IMR-90 (cell line): Measurements from ENCODE around the gene CYFIP2. TPM values are rescaled to one million over a fixed set of nuclear protein-coding genes. Genes with fewer than 3 reads are reported as not detected.

Experiments used
- ATAC-seq: fragments of 200-7000 bp; cut with Tn5 transposase; 2 replicates; pipeline ENCODE4 v1.9.1; 2020; ENCODE audit warnings: low read depth, mild to moderate bottlenecking, moderate library complexity
- BruUV-seq: library from RNA; stranded (reverse); fragments of 400-500 nt; replicated peaks from 2 replicates; lab custom pipeline; 2021; lab: Mats Ljungman, UMichigan
- CTCF ChIA-PET: fragments of 300-600 bp; formaldehyde crosslinking; extraction: SDS; loops from one replicate; lab custom pipeline; 2021; ENCODE audit warnings: antibody characterized with exemption; lab: Yijun Ruan, JAX
- POLR2A ChIA-PET: fragments of 300-600 bp; sonication (Branson Sonifier 250); formaldehyde crosslinking; loops from one replicate; lab custom pipeline; 2022; ENCODE audit warnings: antibody characterized with exemption; ENCODE audit not compliant: unreplicated experiment; lab: Charles Lee
- DNase-seq: peaks from one replicate; pipeline ENCODE4 v3.0.0; 2013
- H2AFZ ChIP-seq: replicated peaks from 2 replicates; pipeline ENCODE3; 2013; ENCODE audit warnings: low read length, mild to moderate bottlenecking; ENCODE audit not compliant: poor library complexity
- H2AK5ac ChIP-seq: 2 replicates; pipeline ENCODE4 v1.6.1; 2013; ENCODE audit warnings: low read depth, low read length, inconsistent platforms
- H2AK9ac ChIP-seq: replicated peaks from 2 replicates; pipeline ENCODE3; 2013; ENCODE audit warnings: mild to moderate bottlenecking, low read depth, low read length, moderate library complexity; ENCODE audit not compliant: poor library complexity
- H2BK120ac ChIP-seq: 2 replicates; pipeline ENCODE4 v1.6.1; 2013; ENCODE audit warnings: low read depth, low read length, inconsistent platforms
- H2BK15ac ChIP-seq: 3 replicates; pipeline ENCODE4 v1.6.1; 2013; ENCODE audit warnings: low read depth, low read length, inconsistent platforms
- H2BK20ac ChIP-seq: 2 replicates; pipeline ENCODE4 v1.6.1; 2013; ENCODE audit warnings: low read depth, mild to moderate bottlenecking, inconsistent platforms, low read length, moderate library complexity
- H2BK5ac ChIP-seq: 2 replicates; pipeline ENCODE4 v1.6.1; 2013; ENCODE audit warnings: mild to moderate bottlenecking, low read depth, low read length, inconsistent platforms; ENCODE audit not compliant: poor library complexity, severe bottlenecking
- H3K14ac ChIP-seq: replicated peaks from 2 replicates; pipeline ENCODE4 v1.6.1; 2013; ENCODE audit warnings: low read depth, low read length, inconsistent platforms
- H3K18ac ChIP-seq: 2 replicates; pipeline ENCODE4 v1.6.1; 2013; ENCODE audit warnings: low read depth, low read length, control low read depth
- H3K23ac ChIP-seq: 2 replicates; pipeline ENCODE4 v1.6.1; 2013; ENCODE audit warnings: low read depth, low read length, inconsistent platforms
- H3K27ac ChIP-seq: 2 replicates; pipeline ENCODE4 v1.5.1; 2013; ENCODE audit warnings: mild to moderate bottlenecking, control low read depth, low read length; ENCODE audit not compliant: insufficient read depth
- H3K27me3 ChIP-seq: 2 replicates; pipeline ENCODE4 v1.6.1; 2013; ENCODE audit warnings: low read length; ENCODE audit not compliant: control insufficient read depth, insufficient read depth
- H3K36me3 ChIP-seq: 2 replicates; pipeline ENCODE4 v1.6.1; 2013; ENCODE audit warnings: low read length, mixed read lengths; ENCODE audit not compliant: control insufficient read depth, insufficient read depth
- H3K4ac ChIP-seq: 2 replicates; pipeline ENCODE4 v1.6.1; 2013; ENCODE audit warnings: low read depth, low read length, inconsistent platforms
- H3K4me1 ChIP-seq: 2 replicates; pipeline ENCODE4 v1.6.1; 2013; ENCODE audit warnings: low read length, mixed read lengths; ENCODE audit not compliant: control insufficient read depth, insufficient read depth
- H3K4me2 ChIP-seq: 2 replicates; pipeline ENCODE4 v1.6.1; 2013; ENCODE audit warnings: low read depth, mild to moderate bottlenecking, control low read depth, low read length, moderate library complexity
- H3K4me3 ChIP-seq: 2 replicates; pipeline ENCODE4 v1.5.1; 2013; ENCODE audit warnings: low read depth, mild to moderate bottlenecking, control low read depth, low read length, moderate library complexity; ENCODE audit not compliant: insufficient read depth
- H3K56ac ChIP-seq: 2 replicates; pipeline ENCODE4 v1.6.1; 2013; ENCODE audit warnings: low read length, inconsistent platforms; ENCODE audit not compliant: insufficient read depth; ENCODE audit errors: extremely low read depth
- H3K79me1 ChIP-seq, 2 experiments: 2 replicates each; pipeline ENCODE4 v1.6.1; 2013; ENCODE audit warnings: low read length in 2 of 2, inconsistent platforms in 1 of 2, low read depth in 1 of 2
- H3K9ac ChIP-seq: 2 replicates; pipeline ENCODE4 v1.6.1; 2013; ENCODE audit warnings: low read depth, low read length, control low read depth
- H3K9me1 ChIP-seq: 2 replicates; pipeline ENCODE4 v1.6.1; 2013; ENCODE audit warnings: low read length, inconsistent platforms; ENCODE audit not compliant: insufficient read depth
- H3K9me3 ChIP-seq: 2 replicates; pipeline ENCODE4 v1.6.1; 2013; ENCODE audit warnings: low read length; ENCODE audit not compliant: control insufficient read depth, insufficient read depth
- H4K20me1 ChIP-seq: 2 replicates; pipeline ENCODE4 v1.6.1; 2013; ENCODE audit warnings: low read length, inconsistent platforms; ENCODE audit not compliant: insufficient read depth
- H4K5ac ChIP-seq: 2 replicates; pipeline ENCODE4 v1.6.1; 2013; ENCODE audit warnings: mild to moderate bottlenecking, low read depth, low read length, control low read depth
- H4K8ac ChIP-seq, 2 experiments: 2 replicates each; pipeline ENCODE4 v1.6.1; 2013; ENCODE audit warnings: low read depth in 2 of 2, low read length in 2 of 2, control low read depth in 1 of 2, inconsistent platforms in 1 of 2
- H4K91ac ChIP-seq: 2 replicates; pipeline ENCODE4 v1.6.1; 2013; ENCODE audit warnings: low read depth, low read length, inconsistent platforms; ENCODE audit not compliant: insufficient read depth
- BHLHE40 ChIP-seq: fragments of 150-350 bp; IDR thresholded peaks from 2 replicates; pipeline ENCODE4 v1.6.1; 2016; ENCODE audit warnings: mild to moderate bottlenecking, low read depth, low read length
- CEBPB ChIP-seq: IDR thresholded peaks from 2 replicates; pipeline ENCODE4 v1.6.1; 2012; ENCODE audit warnings: low read depth, low read length, improper control_type of control experiment
- CHD1 ChIP-seq: IDR thresholded peaks from 2 replicates; pipeline ENCODE4 v1.6.1; 2012; ENCODE audit warnings: low read depth, low read length, improper control_type of control experiment
- CTCF ChIP-seq: conservative IDR thresholded peaks from 2 replicates; pipeline ENCODE4 v1.5.1; 2012; ENCODE audit warnings: mild to moderate bottlenecking, low read depth, low read length, improper control_type of control experiment
- FOS ChIP-seq: fragments of 150-350 bp; IDR thresholded peaks from 2 replicates; pipeline ENCODE4 v1.6.1; 2016; ENCODE audit warnings: low read depth, low read length
- MAFK ChIP-seq: IDR thresholded peaks from 2 replicates; pipeline ENCODE4 v1.6.1; 2012; ENCODE audit warnings: low read depth, low read length, improper control_type of control experiment
- MAZ ChIP-seq: IDR thresholded peaks from 2 replicates; pipeline ENCODE4 v1.6.1; 2012; ENCODE audit warnings: low read depth, mild to moderate bottlenecking, low read length, improper control_type of control experiment, moderate library complexity, borderline replicate concordance
- MXI1 ChIP-seq: IDR thresholded peaks from 2 replicates; pipeline ENCODE4 v1.6.1; 2012; ENCODE audit warnings: low read depth, mild to moderate bottlenecking, low read length, moderate library complexity, borderline replicate concordance
- NFE2L2 ChIP-seq: fragments of 150-350 bp; IDR thresholded peaks from 2 replicates; pipeline ENCODE4 v1.6.1; 2016; ENCODE audit warnings: low read depth, mild to moderate bottlenecking, low read length
- POLR2A ChIP-seq: IDR thresholded peaks from 2 replicates; pipeline ENCODE4 v1.6.1; 2012; ENCODE audit warnings: mild to moderate bottlenecking, low read depth, low read length
- RAD21 ChIP-seq: IDR thresholded peaks from 2 replicates; pipeline ENCODE4 v1.6.1; 2012; ENCODE audit warnings: low read length, improper control_type of control experiment
- RCOR1 ChIP-seq: IDR thresholded peaks from 2 replicates; pipeline ENCODE4 v1.6.1; 2012; ENCODE audit warnings: mild to moderate bottlenecking, low read length, improper control_type of control experiment; ENCODE audit not compliant: insufficient replicate concordance
- RFX5 ChIP-seq: IDR thresholded peaks from 2 replicates; pipeline ENCODE4 v1.8.0; 2012; ENCODE audit warnings: low read depth, mild to moderate bottlenecking, low read length, moderate library complexity
- SMC3 ChIP-seq: fragments of 150-350 bp; IDR thresholded peaks from 2 replicates; pipeline ENCODE4 v1.6.1; 2016; ENCODE audit warnings: low read depth, mild to moderate bottlenecking, antibody characterized with exemption, low read length, moderate library complexity
- USF2 ChIP-seq: fragments of 150-350 bp; IDR thresholded peaks from 2 replicates; pipeline ENCODE4 v1.6.1; 2017; ENCODE audit warnings: mild to moderate bottlenecking, antibody characterized with exemption, low read length, low read depth
- WGBS, 2 experiments: methylation state at CpG; one replicate each; pipeline versions ENCODE4 v1.1.5 to v1.1.7; 2013; ENCODE audit warnings: missing lambda C conversion rate in 2 of 2; ENCODE audit not compliant: insufficient read length in 1 of 2; ENCODE audit errors: extremely low coverage in 2 of 2; 5-methylcytosine and 5-hydroxymethylcytosine counted together
- dilution Hi-C: fragments of 300-500 bp; cut with HindIII; formaldehyde crosslinking; loops from one replicate; pipeline ENCODE4 v1.14.3; 2018; ENCODE audit warnings: low sequenced_read_pairs; ENCODE audit not compliant: unreplicated experiment
- in situ Hi-C: fragments of 300-500 bp; cut with MboI; formaldehyde crosslinking; loops from 3 replicates; pipeline ENCODE4 v1.14.3; 2019; ENCODE audit warnings: low sequenced_read_pairs, inconsistent platforms, mixed read lengths
- intact Hi-C: fragments of 100-400 bp; cut with micrococcal nuclease; formaldehyde crosslinking; loops from 2 replicates; pipeline ENCODE4 v1.10.0; 2022
- polyA plus RNA-seq, 3 experiments: library from polyadenylated mRNA; depleted of rRNA; stranded (reverse); fragments of >200 nt; gene quantifications; 2 replicates each; pipeline ENCODE4 v1.2.3, GENCODE V29; 2012; ENCODE audit warnings: low replicate concordance in 1 of 3
- total RNA-seq: library from RNA; depleted of rRNA; stranded (reverse); fragments of >200 nt; gene quantifications from 2 replicates; pipeline ENCODE4 v1.2.3, GENCODE V29; 2012
- TF ChIP-seq, protein P1 (sequence below): fragments of 150-350 bp; IDR thresholded peaks from 2 replicates; pipeline ENCODE4 v1.6.1; 2016; ENCODE audit warnings: low read depth, mild to moderate bottlenecking, low read length, moderate library complexity, borderline replicate concordance

Gene CYFIP2
- total and polyA plus RNA-seq, 2 of the 4 experiments (the other 2 are of a cell fraction): 6.8 to 13.4 TPM

DNA sequence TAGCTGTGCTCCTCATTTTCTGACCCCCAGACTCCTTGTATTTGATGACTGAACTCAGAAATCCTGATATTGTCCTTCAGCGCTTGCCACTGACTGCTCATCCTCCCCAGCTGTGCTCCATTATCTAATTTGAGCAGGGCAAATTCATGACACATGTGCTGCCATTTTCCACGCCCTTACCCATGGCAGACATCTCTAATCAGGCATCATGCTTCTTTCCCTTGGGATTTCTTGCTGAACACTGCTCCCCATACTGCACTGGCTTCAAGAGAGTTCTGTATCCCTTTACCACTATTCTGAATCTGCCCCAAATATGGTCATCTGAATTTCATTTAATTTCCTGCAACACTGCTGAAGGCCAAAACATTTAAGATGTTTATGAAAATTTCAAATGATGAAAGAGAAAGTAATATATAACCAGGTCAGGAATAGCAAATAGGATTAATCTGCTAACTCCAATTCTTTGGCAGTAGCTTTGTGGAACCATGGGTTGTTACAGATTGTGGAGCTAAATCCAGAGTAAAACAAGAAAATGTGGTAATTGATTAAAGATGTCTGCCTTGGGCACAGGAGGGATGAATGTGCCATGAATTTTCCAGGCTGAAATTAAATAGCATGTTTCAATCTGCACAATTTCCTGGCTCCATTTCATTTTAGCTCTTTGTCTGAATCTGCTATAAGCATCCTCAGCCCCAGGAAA is 93.6 kb downstream of the CYFIP2 start:
- no peaks in the 10 kb centered on the region for H3K4me1 ChIP-seq
- no peak overlapping the region for H3K27ac ChIP-seq
- H3K9ac ChIP-seq: no peak overlapping the region
- H2AFZ ChIP-seq: peak overlapping the region; percentile 39
- ChIA-PET CTCF (no interaction called here), POLR2A (no interaction called here)
- H3K9me3 ChIP-seq: no peaks in the 10 kb centered on the region
- H2BK15ac ChIP-seq: no peak overlapping the region
- no peaks in the 10 kb centered on the region for H4K20me1 ChIP-seq
- H2AK9ac ChIP-seq: no peak overlapping the region
- intact Hi-C loops (no loop called here), in situ Hi-C loops (loop anchor here (10.0 kb wide), 1 partner anchor 355 kb away; no protein-coding TSS in a partner anchor), dilution Hi-C loops (no loop called here)
- H2BK120ac ChIP-seq: no peak overlapping the region
- no peak overlapping the region for H3K56ac ChIP-seq
- no peak overlapping the region for H4K5ac ChIP-seq
- DNase-seq (no peak), ATAC-seq (no peak)
- no peak overlapping the region for H4K91ac ChIP-seq
- H3K18ac ChIP-seq: no peak overlapping the region
- H3K4me3 ChIP-seq: no peak overlapping the region
- no peak overlapping the region for H4K8ac ChIP-seq
- H3K27me3 ChIP-seq: no peaks in the 10 kb centered on the region
- no peak overlapping the region for H3K4me2 ChIP-seq
- H3K36me3 ChIP-seq: no peaks in the 10 kb centered on the region
- no peak overlapping the region for H2BK5ac ChIP-seq
- H3K23ac ChIP-seq: no peak overlapping the region
- TF ChIP-seq NFE2L2 (no peak), CEBPB (no peak), RFX5 (no peak), POLR2A (no peak), RAD21 (no peak), BHLHE40 (no peak), CTCF (no peak), CHD1 (no peak), MAZ (no peak), FOS (no peak), USF2 (no peak), RCOR1 (no peak), SMC3 (no peak), MXI1 (no peak), MAFK (no peak)
- TF ChIP-seq, protein P1, sequence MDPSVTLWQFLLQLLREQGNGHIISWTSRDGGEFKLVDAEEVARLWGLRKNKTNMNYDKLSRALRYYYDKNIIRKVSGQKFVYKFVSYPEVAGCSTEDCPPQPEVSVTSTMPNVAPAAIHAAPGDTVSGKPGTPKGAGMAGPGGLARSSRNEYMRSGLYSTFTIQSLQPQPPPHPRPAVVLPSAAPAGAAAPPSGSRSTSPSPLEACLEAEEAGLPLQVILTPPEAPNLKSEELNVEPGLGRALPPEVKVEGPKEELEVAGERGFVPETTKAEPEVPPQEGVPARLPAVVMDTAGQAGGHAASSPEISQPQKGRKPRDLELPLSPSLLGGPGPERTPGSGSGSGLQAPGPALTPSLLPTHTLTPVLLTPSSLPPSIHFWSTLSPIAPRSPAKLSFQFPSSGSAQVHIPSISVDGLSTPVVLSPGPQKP: no peak
- WGBS, 2 experiments: 80% methylated on average over 1 of the region's 2 CpGs; no CpG with 5 or more reads in 1 of the 2 experiments
- H3K79me1 ChIP-seq: no peaks in the 10 kb centered on the region
- no TSS peak for BruUV-seq
- no peak overlapping the region for H3K4ac ChIP-seq
- no peak overlapping the region for H3K14ac ChIP-seq
- H2AK5ac ChIP-seq: no peak overlapping the region
- peaks cover 11% of the 10 kb centered on the region for H3K9me1 ChIP-seq
- H2BK20ac ChIP-seq: no peak overlapping the region
